NCI-H524 treated with DMSO at 0.1 percent for 48 hours (cell line): ENCODE measurements around the gene FAM83G.
"Not testable (repeated sequence)": the region's sequence is repeated elsewhere in the genome, so short reads cannot be mapped to it uniquely, and the experiment has no call there.

ENCODE experiments used
- DNase-seq: peaks from one replicate; lab custom pipeline; 2025; lab: John Stamatoyannopoulos, UW

The FAM83G gene, protein sequence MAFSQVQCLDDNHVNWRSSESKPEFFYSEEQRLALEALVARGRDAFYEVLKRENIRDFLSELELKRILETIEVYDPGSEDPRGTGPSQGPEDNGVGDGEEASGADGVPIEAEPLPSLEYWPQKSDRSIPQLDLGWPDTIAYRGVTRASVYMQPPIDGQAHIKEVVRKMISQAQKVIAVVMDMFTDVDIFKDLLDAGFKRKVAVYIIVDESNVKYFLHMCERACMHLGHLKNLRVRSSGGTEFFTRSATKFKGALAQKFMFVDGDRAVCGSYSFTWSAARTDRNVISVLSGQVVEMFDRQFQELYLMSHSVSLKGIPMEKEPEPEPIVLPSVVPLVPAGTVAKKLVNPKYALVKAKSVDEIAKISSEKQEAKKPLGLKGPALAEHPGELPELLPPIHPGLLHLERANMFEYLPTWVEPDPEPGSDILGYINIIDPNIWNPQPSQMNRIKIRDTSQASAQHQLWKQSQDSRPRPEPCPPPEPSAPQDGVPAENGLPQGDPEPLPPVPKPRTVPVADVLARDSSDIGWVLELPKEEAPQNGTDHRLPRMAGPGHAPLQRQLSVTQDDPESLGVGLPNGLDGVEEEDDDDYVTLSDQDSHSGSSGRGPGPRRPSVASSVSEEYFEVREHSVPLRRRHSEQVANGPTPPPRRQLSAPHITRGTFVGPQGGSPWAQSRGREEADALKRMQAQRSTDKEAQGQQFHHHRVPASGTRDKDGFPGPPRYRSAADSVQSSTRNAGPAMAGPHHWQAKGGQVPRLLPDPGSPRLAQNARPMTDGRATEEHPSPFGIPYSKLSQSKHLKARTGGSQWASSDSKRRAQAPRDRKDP

DNA sequence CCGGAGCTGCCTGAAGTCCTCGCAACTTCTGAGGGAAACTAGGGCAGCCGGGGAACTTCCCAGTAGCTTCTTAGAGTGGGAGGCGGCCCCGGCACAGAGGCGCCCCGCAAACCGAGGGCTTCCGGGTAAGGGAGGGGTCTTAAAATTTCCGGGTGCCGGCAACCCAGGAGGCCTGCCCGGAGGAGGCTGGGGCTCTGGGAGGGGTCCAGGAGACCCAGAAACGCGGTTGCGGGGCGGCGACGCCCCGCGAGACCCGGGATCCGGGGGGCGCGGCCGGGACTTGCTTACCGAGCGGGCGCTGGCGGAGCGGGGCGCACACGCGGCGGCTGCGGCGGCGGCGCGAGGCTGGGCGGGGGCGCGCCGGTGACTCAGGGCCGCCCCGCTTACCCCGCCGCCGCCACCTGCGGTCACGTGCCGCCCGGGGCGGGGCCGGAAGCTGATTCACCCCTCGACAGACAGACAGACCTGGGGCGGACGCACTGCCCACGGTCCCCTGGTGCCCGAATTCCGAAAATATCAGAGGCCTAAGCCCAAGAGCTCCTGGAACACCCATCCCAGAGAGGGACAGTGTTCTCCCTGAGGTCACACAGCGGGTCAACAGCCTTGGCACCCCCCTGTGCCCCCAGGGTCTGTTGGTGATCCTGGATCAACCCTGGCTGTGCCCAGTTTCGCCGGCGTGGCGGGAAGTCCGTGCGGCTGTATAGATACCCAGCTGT, at the start of gene FAM83G:
TSS of gene FAM83G (minus strand) at position 344 of the 716 bp plus-strand sequence. CDS start 723 bp downstream, outside the sequence.
- no peak for DNase-seq

DNA sequence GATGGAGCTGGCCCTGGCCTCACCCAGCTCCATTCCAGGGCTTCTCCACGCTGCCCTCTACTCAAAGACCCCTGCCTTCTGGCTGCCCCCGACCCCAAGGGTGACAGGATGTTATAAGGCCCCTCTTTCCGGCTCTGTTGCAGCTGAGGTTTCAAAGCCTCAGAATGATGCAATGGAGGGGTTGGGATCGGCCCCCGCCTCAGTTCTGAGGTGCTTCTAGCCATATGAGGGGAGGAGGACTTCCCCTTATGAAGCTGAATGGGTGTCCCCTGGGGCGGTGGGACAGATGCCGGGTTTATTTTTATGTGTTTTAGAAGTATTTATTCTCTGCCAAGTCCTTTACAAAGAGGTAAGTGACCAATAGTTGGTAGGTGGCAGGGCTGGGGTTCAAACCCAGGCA, 44.3 kb upstream of the FAM83G start:
- DNase-seq = not testable (repeated sequence)

DNA sequence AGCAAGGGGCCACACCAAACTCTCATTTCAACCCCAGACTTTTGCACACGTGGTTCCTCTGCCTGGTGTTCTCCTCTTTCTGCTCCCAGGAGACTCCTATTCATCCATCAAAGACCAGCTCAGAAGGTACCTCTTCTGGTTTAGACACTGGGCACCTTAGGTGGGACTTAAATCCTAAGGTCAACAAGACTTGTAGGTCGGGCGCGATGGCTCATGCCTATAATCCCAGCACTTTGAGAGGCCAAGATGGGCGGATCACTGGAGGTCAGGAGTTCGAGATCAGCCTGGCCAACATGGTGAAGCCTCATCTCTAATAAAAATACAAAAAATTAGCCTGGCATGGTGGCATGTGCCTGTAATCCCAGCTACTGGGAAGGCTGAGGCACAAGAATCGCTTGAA, 42.9 kb upstream of the FAM83G start:
- DNase-seq = not testable (repeated sequence)

DNA sequence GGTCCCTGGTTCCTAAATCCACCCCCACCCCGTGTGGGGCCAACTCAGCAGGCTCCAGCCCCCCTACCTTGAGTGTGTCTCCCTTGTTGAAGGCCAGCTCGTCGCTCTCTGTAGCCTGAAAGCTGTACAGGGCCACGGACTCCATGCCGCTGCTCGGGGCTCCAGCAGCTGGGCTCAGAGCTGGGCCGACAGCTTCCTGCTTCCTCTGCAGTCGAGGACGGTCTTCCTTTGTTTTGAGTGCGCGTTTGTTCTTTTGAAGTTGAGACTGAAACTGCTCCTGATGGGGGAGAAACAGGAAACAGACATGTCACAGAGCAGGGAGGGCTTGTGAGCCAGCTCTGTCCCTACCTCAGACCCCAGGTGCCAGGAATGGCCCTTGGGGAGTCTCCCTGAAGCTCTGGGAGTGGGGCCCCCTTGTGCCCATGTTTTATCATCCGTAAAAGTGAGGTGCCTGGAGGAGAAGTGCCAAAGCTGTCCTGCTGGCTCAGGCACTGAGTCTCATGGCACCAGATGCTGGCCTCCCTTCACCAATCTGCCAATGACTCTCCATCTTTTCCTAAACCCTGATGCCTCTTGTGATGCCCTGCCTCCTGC, 42.3 kb upstream of the FAM83G start, which contains the start of gene GRAP:
TSS of gene GRAP (minus strand) at position 176 of the 594 bp plus-strand sequence. CDS start at position 145, 31 bp downstream.
- not testable (repeated sequence) for DNase-seq

DNA sequence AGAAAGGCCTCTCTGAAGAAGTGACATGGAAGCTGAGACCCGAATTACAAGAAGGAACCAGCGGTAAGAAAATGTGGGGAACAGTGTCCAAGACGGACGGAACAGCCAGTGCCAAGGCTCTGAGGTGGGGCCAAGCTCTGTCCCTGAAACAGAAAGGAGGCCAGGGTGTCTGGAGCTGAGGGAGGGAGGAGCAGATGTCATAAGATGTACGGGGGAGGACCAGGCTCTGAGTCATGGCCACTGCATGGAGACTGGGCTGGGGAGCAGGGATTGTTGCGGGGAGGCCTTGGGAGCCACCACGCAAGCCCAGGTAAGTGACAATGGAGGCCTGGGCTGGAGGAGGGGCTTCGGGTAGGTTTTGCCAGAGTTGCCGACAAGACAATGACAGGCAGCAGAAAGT, 40.1 kb upstream of the FAM83G start:
- DNase-seq = not testable (repeated sequence)

DNA sequence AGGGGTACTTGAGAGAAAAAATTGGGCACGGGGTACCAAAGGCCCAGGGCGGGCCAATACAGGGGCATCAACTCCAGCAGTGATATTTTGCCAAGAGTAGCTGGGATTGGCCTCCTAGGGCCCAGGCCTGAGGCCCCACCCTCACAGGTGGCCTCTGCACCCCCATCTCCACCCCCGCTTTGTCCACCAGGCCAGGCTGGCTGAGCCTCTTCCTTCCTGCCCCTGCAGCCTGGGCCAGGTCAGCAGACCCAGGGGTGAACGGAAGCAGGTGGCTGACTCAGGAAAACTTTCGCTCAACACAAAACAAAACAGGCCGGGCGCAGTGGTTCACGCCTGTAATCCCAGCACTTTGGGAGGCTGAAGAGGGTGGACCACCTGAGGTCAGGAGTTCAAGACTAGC, 38.5 kb upstream of the FAM83G start:
- not testable (repeated sequence) for DNase-seq

DNA sequence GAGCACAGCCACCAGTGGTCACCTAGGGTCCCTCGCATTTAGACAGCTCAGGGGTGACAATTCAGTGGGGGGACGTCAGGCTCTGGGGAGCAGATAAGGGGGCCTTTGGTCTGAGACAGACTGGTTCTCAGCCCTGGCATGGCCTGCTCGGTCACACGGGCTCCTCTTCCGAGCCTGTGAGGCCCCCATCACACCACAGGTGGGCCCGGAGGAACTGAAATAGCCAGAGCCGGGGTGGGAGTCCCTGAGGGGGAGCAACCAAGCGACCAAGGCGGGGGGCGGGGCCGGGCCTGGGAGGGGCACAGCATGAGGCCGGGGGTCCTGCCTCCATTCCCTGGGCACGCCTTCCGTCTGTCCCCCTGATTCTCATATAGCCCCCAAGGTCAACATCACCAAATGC, 37.8 kb upstream of the FAM83G start:
- DNase-seq = not testable (repeated sequence)

DNA sequence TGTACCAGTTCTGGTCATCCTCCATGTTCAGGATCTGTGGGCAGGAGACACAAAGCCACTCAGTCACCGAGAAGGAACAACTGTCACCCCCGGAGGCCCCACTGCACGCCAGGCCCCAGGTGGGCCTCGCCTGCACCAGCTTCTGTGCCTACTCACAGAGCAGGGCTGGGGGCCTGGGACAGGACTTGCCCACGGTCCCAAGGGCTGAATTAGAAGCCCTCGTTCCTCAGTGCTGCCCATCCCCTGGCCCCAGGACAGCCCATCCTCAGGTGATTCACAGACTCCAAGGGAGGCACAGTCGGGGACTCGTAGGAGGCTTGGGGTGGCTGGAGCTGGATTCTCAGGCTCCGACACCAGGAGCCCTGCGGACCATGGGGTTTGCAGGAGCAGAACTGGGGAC, 37.3 kb upstream of the FAM83G start:
- not testable (repeated sequence) for DNase-seq

DNA sequence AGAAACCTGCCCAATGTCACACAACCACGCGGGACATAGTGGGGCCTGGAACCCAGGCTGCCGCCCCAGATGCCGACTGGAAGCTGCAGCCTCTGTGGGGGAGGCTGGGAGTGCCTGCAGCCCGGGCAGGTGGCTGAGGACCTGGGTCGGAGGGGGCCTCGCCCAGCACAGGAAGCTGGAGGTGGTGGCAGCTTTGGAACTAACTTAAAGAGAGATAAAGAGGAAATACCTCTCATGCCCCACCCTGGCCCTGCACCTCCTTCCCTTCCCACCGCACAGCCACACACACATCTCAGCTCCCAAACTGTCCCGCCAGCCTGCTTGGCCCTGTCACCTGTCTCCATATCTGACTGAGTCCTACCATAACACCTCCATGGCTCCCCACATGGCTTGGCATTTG, 35.8 kb upstream of the FAM83G start:
- not testable (repeated sequence) for DNase-seq

DNA sequence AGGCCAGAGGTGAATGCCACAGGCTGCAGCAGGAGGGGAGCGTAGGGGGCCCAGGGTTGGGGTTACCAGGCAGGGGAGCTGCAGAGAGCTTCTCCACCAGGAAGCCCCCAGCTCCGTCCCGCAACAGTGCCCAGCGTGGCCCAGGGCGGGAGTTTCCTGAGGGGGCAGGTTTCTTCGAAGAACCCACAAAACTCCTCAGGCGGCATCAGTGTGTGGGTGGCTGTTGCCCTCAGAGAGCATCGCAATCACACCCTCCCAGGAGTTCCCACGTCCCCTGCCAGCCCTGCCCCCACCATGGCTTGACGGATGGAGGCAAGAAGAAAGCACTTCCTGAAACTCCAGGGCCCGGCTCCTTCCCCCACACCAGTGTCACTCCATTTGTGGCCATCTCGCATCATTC, 34.2 kb upstream of the FAM83G start:
- not testable (repeated sequence) for DNase-seq

DNA sequence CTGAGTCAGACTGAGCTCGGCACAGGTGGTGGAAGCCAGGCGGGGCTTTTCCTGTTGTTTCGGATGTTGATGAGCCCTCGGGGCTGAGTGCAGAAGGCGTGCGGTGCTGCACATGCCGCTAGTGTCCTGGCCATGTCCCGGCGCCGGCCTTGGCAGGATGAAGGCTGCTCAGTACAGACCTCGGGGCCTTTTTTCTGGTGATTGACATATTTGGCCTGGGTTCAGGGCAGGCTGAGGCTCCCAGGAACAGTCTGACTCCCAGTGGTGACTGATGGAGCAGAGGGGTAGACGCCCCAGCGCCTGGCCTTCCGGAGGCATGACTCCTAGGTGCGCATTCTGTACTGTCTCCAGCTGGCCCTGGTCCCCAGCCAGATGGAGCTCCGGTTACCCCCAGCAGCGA, 33.4 kb upstream of the FAM83G start:
- not testable (repeated sequence) for DNase-seq

DNA sequence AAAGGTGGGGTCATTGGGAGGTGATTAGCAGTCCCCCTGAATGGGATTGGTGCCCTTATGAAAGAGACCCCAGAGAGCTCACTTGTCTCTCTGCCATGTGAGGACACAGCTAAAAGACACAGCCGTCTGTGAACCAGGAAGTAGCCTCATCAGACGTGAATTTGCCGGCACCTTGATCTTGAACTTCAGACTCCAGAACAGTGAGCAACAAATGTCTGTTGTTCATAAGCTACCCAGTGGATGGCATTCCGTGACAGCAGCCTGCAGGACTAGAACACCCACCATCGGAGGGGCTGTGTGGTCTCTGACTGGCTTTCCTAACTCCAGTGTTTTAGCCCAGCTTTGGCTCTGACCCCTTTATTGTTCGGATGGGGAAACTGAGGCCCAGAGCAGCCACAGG, 33.0 kb upstream of the FAM83G start:
- DNase-seq = not testable (repeated sequence)

DNA sequence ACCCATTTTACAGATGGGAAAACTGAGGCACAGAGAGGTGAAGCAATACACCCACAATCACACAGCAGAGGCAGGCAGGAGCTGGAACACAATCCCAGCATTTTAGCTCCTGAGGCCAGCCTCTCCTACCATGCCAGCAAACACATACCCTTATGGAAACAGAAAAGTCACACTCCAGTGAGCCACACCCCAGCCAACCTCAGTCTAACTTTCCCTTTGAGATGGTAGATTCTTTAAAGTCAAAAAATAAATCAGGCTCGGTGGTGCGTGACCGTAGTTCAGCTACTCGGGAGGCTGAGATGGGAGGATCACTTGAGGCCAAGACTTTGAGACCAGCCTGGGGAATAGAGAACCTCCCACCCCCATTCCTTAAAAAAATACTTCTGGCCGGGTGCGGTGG, 31.6 kb upstream of the FAM83G start:
- DNase-seq = not testable (repeated sequence)

DNA sequence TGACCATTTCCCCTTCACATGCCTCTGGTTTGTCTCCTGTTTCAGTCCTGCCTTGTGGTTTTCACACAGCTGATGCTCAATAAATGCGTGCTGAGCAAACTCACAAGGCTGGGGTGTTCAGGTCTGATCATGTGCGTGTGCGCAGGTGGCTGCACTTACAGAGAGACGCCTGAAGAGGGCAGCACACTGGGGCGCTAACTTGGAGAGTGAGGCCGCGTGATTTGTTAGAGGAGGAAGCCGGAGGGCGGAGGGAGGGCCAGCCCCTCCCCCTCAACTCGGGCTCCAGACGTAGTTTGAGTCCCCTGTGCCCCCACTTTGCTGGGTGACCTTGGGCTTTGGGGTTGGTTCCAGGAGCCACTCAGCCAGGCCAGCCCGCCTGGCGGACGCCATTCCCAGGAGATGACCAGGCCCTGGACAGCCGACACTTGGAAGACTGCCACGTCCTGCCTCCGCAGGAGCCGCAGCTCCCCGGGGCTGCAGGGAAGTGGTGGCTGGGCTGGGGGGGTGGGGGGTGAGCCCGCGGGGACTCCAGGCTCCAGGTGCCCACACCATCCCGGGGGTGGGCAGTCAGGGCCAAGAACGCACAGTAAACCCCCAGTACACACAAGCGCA, 27.9 kb upstream of the FAM83G start:
- not testable (repeated sequence) for DNase-seq

DNA sequence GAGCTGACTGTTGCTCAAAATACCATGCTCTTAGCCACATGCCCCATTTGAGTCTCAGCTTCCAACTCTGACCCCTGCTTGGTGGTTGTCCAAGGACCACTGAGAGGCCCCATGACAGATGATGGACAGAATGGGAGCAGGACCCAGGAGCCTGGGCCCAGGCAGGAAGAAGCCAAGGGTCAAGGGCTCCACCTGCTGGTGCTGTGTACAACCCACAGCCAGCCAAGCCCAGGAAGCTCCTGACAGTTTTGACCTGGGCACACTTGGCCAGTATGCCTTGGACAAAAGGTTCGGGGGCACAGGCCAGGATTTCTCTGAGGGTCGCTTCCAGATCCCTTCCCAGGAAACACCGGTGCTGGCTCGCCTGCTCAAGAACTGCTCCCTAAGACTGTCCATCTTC, 27.2 kb upstream of the FAM83G start:
- DNase-seq = not testable (repeated sequence)

DNA sequence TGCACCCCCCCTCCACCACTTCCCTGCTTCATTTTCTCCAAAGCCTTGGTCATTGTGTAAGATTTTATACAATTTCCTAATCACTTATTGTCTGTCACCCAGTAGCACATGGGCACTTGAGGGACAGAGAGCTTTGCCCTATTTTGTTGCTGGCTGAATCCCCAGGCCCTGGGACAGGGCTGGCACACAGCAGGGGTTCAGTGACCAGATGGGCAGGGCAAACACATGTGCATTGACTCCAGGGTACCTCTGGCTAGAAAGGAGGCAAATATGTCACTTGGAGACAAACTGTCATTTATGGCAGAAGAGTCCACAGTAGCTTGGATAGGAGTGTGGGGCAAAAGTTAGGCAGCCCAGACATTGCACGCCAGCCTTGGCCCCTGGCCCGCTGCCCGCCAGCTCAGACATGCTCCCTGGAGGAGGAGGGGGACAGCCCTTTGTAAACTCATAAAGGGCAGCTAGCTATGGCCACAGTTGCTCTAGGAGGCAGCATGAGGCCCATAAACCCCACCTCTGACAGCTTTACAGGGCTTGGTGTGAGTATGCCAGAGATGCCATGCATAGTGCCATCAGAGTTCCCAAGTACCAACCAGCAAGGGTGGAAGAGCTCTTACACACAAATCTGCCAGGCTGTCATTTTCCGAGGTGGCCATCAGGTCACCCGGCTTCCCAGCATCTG, 26.3 kb upstream of the FAM83G start:
- DNase-seq = not testable (repeated sequence)

DNA sequence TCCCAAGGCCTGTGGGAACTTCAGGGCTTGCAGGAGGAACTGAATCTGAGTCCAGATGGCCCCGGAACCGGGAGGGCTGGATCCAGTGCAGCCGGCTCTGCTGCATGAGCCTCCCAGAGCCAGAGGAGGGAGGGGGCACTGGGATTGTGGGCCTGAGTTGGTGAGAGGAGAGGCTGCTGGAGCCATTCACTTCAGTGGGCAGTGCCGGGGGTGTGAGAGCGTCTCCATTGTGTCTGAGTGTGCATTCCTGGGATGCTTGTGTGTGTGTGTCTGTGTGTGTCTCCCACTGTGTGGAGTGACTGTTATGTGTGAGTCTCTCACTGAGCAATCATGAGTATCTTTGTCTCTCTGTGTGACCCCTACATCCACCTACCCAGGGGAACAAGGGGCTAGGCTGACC, 25.2 kb upstream of the FAM83G start:
- DNase-seq = not testable (repeated sequence)

DNA sequence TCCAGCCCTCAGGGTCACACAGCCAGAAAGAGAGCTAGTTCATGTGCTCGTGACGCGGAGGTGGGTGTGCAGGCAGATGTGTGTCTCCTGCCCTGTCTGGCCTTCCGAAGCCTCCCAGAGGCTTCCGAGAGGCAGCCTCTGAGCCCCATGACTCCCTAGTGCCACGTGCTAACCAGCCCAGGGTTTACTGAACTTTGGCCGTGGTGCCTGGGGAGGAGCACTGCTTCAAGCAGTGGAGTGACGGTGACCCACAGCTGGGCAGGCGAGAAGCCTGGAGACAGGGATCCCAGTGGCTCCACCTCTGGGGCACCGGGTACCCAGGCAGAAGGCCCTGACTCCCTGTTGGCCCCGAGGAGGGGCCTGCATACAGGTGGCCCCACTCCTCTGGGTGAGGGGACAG, 24.1 kb upstream of the FAM83G start:
- not testable (repeated sequence) for DNase-seq

DNA sequence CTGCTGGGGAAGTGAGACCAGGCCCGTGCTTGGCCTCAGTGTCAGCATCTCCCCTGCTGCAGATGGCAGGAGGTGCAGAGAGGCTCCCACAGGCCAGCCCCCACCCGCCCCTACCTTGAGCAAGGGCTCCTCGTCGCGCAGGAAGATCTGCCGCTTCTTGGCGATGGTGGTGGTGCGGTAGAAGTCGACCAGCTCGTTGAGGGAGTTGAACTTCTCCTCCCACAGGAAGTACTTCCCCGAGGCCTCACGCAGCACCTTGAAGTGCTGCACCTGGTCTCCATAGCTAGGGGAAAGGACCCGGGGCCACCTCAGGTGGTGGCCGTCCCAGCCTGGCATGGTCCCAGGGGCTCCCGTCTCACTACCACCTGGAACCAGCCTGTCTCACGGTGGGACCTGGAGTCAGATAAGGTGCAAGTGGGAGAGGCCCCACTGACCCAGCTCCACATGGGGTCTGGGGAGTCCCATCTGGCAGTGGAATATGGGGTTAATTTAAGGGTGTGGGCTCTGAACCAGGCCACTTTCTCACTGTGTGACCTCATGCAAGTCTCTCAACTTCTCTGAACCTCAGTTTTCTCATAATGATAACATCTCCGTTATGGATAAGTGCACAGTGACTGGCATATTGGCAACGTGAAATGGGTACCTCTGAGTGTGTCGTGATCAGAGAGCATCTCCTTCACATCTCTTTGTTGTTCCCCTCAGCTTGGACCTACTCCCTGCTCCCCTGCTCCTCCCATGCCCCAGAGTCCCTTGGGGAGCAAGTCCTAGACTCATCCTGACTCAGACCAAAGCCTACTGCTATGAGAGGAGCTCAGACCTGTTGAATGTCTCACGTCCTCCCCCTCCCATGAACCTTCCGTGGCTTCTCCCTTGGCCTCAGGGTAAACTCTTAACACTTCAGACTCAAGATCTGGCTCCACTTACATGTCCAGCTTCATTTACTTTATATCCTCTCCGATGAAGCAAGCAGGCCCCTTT, 19.8 kb upstream of the FAM83G start:
- DNase-seq = no peak
